Measurements from ENCODE around the gene CDK5RAP2.

CDK5RAP2 gene

DNA sequence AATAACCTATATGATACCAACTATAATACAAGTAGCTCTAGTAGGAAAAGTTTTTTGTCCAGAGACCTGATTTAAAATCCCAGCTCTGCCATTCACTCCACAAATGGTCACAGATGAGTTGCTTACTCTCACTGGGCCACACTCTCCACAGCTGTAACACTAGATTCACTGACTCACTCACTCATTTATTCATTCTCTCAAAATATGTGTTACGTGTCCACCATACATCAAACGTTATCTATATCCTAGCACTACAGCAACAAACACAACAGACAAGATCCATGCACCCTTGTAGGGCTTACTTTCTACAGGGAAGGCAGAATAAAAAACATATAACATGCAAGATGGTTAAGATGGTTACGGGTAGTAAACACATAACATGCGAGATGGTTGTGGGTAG is 146.3 kb downstream of the CDK5RAP2 start:
- DNase-seq = no peak

DNA sequence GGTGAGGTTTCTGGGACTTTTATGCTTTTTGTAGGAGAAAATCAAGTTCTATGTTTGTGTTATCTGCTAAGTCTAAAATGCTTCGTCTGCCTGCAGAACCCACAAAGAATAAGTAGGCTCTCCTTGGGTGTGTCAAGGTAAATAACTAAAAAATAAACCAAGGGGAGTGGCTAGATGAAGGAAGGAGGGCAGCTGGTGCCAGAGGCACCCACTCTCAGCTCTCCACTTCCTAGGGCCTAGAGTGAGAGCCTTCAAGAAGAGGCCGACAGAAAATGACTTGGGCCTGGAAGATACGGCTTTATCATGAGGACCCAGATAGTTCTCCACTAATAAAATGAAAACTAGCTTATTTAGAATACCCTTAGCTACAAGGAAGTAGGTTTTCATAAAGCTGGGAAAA is 147.4 kb downstream of the CDK5RAP2 start:
- DNase-seq = no peak

- DNase-seq = no peak
Measured at GRCh38 chr9:120431268-120431667, 148.7 kb downstream of the CDK5RAP2 start.

- no peak for DNase-seq
Measured at GRCh38 chr9:120424248-120424647, 155.7 kb downstream of the CDK5RAP2 start.

DNA sequence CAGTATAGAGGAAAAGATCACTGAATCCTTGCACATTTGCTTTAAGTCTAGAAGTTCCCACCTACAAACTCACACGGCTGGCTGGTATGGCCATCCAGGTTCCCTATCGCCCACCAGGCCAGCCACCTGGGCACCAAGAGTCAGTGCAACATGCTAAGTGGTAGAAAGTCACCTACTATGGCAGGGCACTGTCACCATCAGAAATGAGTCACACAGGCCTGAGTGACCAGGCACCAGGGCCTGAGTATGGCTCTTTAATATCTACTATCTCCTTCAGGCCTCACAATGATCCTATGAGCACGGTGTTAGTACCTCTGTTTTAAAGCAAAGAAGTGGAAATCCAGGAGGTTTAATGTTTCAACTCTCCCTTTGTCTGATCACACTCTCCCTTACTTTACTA is 156.2 kb downstream of the CDK5RAP2 start:
- no peak for DNase-seq

- DNase-seq = no peak
Measured at GRCh38 chr9:120421977-120422376, 158.0 kb downstream of the CDK5RAP2 start.

- no peak for DNase-seq
Measured at GRCh38 chr9:120418315-120418714, 161.7 kb downstream of the CDK5RAP2 start.

GRCh38 chr9:120416781-120417427 is 163.1 kb downstream of the CDK5RAP2 start:
- DNase-seq = no peak

- no peak for DNase-seq
Measured at GRCh38 chr9:120413121-120414048, 166.6 kb downstream of the CDK5RAP2 start.

GRCh38 chr9:120412425-120412951 is 167.5 kb downstream of the CDK5RAP2 start:
- DNase-seq = no peak

DNA sequence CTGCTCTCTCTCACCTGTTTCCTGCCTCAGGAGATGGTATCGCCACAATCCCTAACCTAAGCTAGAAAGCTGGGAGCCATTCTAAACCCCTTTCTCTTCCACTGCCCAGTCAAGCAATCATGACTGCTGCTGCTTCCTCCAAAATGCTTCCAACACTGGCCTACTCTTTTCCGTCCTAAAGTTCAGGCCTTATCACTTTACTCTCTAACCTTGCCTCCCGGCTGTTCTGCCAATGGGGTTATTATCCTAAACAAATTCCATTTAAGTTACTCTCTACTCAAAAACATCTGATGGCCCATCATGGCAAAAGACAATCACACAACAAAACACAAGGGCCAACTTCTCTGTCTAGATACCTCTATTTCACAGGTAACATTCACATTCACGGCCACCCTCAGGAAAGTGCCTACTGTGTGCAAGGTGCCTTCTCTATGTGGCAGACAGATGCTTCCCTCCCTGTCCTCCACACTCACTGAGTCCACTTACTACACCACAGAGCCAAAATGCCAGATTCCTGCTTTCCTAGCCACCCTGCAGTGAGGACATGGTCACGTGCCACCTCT is 168.0 kb downstream of the CDK5RAP2 start:
- DNase-seq = no peak

- no peak for DNase-seq
Measured at GRCh38 chr9:120410925-120411501, 169.0 kb downstream of the CDK5RAP2 start.

DNA sequence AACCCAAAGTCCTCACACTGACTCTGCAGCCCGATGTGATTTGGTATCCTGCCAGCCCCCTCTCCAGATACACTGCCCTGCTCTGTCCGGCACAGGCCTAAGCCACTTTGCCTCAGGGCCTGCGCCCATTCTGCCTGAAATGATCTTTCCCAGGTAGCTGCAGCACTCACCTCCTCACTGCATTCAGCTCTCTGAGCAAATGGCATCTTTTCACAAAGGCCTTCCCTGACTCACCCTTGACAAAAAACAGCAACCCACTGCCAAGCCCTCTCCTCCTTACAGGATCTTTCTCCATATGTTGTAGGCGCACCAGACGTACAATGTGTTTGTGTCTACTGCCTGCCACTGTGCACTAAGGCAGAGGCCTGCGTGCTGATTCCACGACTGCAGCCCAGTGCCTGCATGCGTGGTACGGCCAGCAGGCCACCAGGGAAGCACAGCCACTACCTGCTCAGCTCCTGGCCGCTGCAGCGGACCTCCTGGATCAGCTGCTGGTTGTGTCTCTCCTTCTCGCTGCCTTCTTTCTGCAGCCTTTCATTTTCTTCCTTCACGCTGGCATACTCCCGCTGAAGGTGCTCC is 171.2 kb downstream of the CDK5RAP2 start:
- no peak for DNase-seq

DNA sequence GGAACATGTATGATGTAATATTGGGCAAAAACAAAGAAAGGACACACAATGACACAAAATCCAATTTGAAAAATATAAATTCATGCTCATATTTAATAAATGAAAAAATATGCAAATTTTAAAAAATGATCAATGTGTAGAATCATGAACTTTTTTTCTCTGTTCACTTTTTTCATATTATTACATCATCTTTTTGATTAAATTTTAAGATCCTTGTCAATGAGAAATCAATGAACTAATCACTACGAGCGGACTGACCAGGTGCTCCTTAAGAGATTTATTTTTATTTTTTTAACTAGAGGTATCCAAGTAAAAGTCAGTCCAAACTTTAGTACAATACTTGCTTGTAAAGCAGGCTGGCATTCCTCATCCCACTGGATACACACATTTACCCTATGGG is 174.1 kb downstream of the CDK5RAP2 start:
- no peak for DNase-seq

DNA sequence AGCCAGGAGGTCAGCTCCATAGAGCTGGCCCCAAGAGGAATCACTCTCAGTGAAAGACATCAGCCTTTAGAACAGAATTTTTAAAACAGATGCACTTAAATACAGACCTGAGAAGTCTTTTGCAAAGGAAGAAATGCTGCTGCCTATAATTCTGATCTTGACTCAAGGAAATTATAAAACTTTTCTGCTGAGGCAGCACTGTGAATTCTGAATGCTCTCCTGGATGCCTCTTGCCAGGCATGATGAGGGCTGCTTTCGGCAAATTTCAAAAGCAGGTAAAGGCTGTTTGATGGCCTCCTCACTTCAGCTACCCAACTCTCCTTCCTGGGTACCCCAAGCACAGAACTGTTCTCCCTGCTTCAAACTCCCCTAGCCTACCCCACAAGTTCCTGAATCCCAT is 174.8 kb downstream of the CDK5RAP2 start:
- no peak for DNase-seq

DNA sequence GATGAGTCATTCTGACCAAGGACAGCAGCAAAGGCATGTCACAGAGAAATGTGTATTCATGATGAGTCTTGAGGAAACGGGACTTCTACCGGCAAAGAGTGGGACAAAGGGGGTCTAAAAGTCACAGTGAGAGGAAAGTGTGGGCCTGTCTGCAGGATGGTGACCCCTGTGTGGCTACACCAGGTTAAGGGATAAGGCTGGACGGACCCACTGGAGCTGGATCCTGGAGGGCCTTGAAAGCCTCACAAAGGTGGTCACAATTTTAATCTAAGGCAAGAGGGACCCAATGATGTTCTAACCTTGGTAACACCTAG is 176.5 kb downstream of the CDK5RAP2 start:
- DNase-seq = no peak

DNA sequence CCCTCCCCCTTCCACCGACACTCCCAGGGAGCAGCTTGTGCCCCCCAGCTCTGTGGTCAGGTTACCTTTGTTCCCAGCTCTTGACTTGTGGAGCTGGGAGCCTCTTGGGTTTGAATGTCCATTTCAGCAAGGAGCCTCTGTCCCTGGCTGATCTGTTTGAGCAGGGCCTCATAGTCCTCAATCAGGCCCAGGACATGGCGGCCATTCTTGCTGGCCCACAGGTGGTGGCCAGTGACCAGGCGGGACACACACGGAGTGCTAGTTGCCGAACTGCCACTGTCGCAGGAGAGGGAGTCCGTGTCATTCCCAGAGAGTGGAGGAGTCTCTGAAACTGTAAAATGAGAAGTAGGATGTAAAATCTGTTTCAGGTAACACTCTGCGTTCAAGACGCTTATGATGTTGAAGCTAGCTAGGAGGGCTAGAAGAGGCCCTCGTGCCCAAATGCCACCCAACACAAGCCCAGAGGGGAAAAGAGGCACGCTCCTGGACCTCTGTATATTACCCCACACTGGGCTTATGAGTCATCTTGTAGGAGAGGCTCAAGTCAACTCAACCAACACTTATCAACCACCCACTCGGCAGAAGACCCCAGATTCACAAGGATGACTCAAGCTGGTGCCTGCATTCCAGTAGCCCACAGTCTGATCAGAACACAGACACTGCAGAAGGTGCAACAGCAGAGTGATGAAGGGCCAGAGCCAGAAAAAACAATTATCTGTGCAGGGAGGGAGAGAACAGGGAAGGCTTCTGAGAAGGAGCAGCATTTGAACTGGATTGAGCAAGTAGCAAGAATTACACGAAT is 177.0 kb downstream of the CDK5RAP2 start:
- DNase-seq = no peak

GRCh38 chr9:120399940-120400339 is 180.0 kb downstream of the CDK5RAP2 start:
- no peak for DNase-seq

DNA sequence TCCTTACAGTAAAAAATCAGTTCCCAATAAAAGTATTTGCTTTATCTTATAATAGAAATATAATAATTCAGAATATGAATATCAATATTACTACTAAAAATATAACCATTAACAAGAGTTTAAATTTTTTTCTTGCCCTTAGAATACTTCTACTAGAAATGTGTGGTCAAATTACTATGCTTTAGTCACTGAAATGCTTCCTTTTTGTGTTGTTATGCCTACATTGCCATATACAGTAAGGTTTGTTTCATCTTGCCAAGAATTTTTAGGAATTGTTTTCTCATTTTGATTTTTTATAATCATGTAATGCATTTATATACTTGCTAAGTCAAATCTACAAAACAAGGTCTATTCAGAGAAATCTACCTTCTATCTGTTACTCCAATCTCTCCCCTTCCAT is 181.7 kb downstream of the CDK5RAP2 start:
- DNase-seq = no peak

DNA sequence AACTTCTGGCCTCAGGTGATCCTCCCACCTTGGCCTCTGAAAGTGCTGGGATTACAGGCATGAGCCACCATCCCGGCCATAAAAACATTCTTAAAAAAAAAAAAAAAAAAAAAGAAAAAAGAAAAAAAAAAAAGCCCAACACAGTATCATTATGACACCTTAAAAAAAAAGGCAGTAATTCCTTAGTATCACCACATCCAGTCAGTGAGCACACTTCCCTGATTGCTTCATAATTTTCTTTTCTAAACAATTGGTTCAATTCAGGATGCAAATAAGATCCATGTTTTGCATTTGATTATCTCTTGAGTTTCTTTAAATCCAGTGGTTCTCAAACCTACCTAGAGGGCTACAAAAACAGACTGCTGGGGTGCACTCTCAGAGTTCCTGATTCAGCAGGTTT is 182.5 kb downstream of the CDK5RAP2 start:
- DNase-seq = no peak

GRCh38 chr9:120396931-120397330 is 183.0 kb downstream of the CDK5RAP2 start:
- DNase-seq = no peak

DNA sequence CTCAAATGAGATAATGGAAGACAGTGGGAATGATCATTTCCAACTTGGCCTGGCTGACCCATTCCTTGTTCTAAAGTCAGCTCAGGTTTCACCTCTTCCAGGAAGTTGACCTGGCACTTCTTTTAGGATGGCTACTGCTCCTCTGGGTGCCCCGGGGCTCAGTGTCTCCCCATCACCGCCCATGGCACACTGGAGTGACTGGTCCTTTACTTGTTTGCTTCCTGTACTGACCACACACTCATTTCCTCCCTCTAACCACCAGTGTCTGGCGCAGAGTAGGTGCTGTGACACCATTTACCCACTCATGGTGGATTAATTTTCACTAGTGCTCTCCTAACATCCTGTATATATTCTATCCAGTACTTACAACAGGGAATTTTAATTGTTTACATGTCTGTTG is 183.5 kb downstream of the CDK5RAP2 start:
- no peak for DNase-seq

Data from T-helper 9 cell (primary cell).